CD4-positive, alpha-beta T cell treated with Interleukin-4 for 1 hour (primary cell): Measurements from ENCODE around the gene NELFA.

ENCODE experiments used
- DNase-seq, 2 donors: peaks; one replicate each; pipeline ENCODE4 v3.0.0-alpha.2; 2020 to 2022

Gene NELFA

DNA sequence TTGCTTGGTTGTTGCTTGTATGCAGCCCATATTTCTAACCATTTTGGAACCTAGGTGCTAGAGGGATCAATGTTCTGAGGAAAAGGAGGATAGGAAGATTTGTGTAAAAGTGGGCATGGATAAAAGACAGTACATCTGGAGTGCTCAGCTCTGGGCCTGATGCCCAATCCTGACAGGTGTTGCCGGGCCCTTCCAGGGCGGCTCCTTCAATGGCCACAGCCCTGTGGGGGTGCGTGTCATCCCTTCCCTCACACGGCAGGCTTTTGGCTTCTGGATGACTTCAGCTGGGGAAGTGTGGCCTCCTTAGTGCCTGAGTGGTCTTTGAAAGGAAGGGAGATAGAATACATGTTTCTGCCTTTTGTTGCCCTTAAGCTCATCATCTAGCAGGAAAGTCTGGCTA lies 47.2 kb downstream of the NELFA start:
- DNase-seq: no peak

DNA sequence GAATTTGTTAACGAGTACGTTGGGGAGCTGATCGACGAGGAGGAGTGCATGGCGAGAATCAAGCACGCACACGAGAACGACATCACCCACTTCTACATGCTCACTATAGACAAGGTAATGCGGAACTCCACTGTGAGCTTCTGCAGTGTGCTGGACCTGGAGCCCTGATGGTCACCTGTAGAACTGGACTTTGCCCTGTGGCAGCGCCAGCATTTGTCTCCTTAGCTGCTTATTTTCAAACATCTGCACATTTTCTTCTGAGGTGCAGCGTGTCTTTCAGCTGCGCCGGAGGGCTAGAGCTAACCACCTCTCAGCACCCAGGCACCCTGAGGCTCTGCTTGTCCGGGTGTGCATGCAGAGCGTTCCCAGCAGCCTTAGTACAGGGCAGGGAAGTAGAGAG lies 47.7 kb downstream of the NELFA start:
- no peak for DNase-seq

DNA sequence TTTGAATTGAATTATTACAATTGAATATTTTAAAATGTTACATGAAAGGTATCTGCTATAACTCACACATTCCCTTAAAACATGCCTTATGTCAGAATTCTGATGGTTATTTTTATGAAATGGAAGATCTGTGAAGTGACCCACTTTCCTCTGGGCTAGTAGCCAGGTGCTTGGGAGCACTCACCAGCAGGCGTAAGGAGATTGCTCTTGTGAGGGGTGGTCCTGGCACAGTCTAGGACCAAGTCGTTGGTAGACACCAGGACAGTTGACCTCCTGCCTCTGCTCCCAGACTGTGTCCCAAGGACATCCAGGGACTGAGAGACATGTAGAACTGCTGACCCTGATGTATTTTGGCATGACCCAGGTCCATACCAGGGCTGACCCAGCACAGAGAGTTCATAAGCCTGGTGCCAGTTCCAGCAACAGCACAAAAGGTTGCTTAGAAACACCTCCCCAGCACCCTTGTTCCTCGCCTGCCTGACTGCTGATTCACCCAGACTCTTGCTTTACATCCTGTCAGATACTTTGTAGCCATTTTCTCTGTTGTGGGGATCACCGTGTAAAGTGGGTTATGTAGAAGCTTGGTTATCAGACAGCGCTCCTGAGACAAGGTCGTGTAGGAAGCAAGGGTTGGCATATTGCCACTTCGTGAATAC lies 48.5 kb downstream of the NELFA start:
- DNase-seq: no peak

DNA sequence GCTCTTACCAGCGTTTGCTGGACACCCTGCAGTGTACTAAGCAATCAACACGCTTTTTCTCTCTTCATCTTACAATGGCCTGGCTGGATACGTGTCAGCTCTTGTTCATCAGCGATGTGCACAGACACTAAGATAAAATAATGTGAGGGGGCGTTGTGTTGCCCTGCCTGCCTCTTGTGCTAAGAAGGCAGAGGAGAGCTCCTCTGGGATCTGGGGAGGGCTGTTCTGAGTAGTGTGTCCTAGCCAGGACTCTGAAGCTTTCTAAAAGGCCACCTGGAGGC lies 49.7 kb downstream of the NELFA start:
- DNase-seq: no peak

DNA sequence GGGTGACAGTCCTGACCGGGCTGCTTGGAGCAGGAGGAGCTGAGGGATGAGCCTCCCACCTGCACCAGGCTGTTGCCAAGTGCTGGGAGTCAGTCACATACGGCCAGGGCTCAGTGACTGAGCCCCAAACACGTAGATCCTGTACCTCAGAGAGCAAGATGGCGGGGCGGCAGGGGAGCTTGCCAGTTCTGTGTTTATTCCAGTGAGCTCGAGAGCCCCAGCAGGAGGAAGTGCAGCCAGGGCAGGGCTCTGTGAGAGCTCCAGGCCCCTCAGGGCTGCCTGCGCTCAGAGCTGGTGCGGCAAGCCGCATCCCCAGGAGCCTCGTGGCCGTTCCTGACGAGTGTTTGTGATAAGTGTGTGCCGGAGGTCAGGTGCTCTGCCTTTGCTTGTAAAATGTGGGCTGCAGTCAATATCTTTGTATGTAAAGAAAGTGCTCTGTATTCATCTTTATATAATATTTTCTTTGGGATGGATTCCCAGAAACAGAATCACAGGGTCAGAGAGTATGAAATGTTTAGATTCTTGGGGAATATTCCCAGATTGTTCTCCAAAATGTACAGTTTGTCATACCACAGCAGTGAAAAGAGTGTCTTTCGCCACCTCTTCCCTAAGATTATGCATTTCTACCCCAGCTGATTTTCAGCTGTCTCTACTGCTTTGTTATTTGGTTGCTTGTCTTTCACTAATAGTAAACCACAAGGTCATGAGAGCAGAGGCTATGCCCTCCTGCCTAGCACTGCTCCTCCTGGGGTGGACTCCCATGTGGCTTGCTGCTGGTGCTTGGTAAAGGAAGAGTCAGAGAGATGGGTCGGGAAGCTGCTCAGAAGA lies 50.3 kb downstream of the NELFA start:
- no peak for DNase-seq

DNA sequence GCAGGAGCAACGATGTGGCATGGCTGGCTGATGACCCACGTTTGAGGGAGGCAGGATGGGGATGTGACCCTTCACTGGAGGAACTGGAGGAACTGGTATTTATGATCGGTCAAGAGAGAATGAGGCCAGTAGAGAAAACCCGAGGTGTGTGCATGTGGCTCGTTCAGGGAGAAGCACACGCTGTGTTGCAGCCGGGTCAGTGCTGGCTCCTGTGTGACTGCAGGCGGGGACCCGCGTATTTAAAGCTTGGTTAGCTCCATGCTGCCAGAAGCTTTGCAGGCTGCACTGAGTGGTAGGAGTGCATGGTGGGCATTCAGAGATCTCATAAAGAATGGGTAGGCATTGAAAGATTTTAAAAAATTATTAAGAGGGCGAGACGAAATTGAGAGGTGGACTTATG lies 52.1 kb downstream of the NELFA start:
- no peak for DNase-seq

DNA sequence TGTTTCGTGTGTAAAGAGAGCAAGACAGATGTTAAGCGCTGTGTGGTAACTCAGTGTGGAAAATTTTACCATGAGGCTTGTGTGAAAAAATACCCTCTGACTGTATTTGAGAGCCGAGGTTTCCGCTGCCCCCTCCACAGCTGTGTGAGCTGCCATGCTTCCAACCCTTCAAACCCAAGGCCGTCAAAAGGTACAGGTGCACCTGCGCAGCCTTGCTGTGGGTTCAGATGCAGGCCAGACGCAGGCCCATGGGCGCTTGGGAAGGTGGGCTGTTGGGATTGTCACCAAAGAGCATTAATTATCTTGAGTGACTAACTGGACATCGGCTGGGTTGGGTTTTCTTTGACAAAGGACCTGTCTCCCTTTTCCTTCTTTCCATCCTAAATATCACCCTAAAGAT lies 55.4 kb downstream of the NELFA start:
- no peak for DNase-seq

DNA sequence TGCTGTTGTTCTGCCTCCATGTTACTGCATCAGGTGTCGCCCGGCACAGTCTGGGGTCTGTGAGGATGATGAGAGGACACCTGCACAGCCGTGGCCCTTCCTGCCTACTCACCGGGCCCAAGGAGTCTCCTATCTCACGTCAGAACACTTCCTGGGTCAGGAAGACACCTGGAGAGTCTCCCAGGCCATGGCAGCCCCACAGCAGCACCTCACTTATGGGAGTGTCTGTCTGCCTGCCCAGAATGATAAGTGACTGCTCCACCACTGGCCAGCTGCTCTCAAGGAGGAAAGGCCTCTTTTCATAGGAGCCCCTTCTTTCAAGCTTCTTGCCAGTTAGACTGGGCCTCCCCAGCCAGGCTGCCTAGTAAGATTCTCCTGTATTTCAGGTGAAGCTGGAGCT lies 56.1 kb downstream of the NELFA start:
- no peak for DNase-seq

DNA sequence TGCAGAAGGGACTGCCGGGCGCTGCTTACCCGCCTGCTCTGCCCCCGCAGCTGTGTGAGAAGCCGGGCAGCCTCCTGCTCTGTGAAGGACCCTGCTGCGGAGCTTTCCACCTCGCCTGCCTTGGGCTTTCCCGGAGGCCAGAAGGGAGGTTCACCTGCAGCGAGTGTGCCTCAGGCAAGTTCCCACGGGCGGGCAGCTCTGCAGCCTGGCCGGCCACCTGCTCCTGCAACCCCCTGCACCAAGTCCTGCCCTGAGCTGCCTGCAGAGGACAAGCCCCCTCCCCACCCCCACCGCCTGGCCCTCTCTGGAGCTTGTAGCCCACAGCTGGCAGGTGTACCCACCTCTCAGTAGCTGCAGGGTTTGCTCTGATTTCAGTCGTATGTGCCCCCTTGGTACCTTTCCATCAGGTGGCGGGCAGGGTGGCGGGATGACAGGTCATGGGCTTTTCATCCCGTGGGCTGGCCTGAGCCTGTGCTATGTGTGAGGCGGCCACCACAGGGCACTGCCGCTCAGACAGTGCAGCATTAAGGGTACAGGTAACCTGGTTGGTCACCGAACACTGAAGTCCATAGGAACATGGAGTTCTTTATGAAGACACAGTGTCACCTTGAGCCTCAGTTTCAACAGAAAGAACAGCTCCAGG lies 56.6 kb downstream of the NELFA start:
- DNase-seq: no peak

DNA sequence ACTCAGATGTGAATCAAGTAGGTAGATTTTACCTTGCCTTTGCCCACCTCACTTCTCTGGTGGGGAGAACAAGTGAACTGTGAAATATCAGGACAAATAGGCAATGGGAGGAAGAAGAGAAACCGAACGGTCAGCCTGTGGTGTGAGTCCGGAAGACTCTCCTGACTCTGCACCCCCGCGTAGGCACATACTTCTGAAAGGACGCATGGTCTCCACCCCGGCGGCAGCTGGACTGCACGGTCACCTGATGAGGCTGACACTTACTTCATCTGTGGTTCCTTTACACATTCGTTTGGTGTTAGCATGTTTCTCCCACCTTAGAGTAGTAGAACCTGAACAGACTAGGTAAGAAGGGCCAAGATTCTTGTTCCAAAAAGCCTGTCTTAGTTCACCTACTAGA lies 58.4 kb downstream of the NELFA start:
- DNase-seq: no peak

DNA sequence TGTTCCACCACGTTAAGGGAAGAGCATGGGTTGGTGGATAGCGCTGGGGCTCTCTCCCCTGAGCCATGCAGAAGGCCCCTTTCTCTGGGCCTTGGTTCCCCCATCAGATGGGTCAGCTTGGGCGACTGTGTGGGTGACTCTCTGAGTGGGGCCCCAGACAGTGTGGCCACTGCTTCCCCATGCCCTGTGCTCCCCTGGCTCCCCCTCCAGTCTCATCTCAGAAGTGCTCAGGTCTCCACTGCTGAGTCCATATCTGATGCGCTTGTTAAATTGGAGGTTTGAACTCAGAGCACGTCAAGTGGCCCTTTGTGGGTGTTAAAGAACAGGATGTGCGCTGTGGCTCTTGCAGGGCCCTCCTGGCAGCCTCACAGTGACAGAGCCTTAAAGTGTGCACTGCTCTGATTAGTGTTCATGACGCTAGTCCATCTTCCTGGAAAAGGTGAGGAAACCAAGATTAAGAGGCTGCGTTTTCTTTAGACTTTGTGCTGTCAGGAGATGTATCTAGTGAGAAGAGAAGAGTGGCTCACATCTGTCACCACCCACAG lies 59.8 kb downstream of the NELFA start:
- DNase-seq: no peak

DNA sequence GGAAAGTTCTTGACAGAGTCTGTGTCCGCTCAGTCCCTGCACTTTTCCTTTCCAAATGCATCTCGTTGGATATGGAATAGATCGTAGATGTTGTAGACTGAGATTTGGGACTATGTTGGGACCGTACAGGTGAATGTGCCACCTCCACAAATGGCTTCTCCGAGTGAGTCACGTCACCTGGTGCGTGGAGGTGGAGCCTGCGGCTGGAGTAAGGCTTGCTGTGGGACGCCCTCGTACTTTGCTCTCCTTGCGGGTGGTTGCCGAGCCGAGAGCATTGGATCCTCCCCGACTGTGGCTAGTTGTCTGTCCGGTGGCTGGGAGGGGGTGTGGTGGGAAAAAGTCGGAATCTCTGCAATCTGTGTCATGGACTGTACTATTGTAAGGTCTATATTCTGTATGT lies 60.5 kb downstream of the NELFA start:
- DNase-seq: no peak

DNA sequence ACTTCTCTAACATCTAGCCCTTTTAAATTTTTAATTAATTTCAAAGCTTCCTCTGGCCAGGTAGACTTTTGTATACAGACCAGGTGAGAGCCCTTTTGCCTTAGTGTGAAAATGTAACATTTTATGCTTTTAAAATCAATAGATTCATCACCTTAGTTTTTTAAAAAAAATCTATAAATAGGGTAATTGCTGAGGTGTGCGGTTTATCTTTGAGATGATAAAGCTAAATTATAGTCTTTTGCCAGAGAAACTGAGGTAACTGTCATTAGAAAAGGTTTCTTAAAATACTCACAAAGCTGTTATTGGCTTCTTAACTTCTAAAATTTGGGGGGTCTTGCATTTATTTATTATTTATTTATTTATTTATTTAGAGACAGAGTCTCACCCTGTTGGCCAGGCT lies 62.9 kb downstream of the NELFA start:
- no peak for DNase-seq

DNA sequence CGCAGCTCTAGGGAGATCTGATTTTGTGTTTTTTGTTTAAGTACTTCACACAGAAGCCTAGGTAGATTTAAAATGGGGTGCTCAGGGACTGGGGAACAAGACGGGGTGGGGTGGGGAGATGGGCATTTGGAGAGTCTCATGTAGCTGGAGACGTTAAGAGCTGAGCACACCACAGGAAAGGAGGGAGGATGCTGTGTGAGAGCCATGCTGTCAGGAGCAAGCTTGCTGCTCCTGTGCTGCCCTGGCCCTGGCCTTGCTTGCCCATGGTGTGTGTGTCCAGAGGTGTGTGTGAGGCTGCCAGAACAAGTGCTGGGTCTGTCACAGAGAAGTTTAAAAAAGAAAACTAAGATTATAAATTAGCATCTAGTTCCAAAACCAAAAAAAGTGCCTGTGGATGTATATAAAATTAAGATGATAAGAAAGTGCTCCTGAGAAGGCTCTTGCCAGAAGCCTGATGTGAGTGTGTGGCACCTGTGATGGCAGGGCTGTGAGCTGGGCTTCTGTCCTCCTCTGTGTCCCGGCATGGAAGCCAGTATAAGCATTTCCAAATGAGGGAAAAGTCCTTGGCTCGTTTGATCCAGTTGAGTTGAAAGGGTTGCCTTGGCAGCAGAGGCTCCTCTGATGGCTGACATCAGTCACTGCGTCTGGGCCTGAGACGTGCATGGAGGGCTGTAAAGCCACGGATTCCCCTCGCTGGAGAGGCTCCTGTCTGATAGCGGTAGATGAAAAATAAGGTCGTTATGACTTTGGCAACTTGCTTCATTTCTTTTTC lies 63.5 kb downstream of the NELFA start:
- DNase-seq: no peak

DNA sequence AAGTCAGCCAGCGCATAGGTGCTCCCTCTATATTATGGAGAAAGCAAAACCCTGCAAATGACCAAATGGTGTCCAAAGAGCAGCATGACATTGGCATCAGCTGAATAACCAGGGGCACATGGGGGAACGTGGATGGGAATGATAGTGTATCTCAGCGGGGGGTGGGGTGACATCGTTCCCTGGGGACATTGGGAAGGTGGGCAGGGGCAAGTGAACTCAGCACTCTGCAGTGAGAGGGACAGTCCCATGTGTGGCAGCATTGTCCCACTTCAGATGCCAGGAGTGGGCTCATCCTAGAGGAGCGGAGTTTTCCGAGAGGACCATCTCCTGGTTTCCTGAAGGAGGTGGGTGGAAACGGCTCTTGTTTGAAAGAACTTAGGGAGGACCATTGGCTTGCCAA lies 64.8 kb downstream of the NELFA start:
- no peak for DNase-seq

DNA sequence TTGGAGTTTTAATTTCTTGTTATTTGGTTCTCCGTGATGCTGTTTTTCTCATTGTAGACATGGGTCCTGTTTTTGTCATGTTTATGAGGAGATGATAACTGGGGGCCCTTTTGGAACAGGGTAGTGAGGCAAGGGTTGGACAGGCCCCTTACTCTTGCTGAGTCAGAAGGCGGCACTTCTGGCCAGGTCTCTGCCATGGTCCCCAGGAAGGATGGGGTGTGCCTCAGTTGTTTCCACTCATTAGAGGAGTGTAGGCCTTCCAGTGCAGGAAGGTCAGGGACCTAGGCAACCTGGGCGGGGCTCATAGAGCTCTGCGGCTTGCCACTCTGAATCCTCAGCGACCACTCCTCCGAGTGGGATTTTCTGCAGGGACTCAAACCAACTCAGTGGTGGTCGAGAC lies 68.2 kb downstream of the NELFA start:
- no peak for DNase-seq

DNA sequence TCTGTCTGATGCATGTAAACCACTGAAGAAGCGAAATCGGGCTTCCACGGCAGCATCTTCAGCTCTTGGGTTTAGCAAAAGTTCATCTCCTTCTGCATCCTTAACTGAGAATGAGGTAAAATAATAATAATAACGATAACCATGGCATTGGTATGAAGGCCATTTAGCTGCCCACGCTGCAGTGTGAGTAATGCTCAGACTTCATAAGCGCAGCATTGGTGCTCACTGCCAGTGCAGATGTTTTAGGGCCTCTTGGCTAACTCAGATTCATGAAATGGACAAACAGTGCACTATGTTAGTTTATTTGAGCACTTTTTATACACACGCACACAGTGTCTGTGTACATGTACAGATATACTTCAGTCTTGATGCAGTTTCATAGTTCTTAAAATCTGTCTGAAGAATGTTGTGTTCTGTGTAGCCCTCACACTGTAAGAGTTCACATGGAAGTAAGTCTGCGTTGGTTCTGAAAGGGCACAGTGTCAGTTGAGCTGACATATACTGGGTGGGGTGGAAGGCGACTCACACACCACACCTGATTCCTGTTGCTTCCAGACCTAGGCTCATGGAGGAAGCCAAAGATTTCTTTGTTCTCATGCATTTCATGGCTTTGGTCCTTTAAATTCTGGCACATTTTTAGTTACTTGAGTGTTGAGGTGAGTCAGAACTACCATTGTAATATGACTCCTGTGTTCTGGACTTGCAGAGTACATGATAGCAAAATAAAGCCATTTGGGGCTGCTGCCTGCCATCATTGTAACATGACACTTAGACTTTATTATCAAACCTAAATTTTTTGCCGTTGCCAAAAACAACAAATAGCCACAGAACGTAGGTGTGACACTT lies 68.9 kb downstream of the NELFA start:
- no peak for DNase-seq

DNA sequence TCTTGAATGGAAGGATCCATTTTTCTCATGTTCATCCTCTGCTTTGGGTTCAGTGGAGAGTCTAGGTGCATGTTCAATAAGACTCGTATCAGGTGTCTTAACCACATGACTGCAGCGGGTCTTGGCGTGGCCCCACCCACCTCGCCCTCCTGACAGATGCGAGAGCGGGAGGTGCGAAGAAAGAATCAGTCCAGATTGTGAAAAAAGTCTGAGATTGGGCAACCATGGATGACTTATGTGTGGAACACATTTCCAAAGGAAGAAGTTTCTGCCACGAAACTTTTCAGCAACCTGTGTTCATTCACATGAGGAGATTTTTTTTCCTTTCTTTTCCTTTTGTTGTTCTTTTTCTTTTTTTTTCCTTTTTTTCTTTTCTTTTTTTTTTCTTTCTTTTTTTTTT lies 70.7 kb downstream of the NELFA start:
- DNase-seq: no peak

DNA sequence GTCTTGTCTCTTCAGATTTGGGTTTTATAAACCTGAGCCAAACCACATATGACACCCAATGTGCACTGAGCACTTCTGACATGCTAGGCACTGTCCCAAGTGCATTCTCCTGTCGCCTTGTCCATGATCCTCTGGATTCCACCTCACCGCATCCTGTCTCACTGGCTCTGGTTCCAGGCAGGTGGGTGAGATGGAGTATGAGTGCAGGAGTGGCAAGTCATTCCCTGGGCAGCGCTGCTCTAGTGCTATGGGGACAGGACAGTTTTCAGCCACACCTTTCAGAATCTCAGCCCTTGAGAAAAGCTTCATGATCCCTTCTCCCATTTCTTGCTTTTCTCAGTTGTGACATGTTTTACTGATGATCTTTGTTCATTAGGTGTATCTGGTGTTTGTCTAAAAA lies 71.2 kb downstream of the NELFA start:
- no peak for DNase-seq

DNA sequence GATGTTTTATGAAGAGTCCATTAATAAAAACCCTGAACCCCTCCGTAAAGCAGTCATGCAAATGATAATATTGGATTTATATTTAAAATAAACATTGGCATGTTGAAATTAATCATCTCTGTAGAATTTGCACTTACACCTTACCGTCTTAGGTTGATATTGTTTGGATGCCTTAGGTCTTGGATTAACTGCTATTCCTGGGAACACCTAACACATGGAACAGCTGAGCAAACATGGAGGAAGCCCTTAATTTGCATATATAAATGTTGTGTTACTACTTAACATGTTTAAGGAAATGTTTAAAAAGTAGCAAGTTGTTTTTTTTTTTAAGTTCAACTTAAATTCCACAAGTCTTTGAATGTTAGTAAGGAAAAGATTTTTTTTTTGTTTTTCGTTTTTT lies 75.1 kb downstream of the NELFA start:
- no peak for DNase-seq

DNA sequence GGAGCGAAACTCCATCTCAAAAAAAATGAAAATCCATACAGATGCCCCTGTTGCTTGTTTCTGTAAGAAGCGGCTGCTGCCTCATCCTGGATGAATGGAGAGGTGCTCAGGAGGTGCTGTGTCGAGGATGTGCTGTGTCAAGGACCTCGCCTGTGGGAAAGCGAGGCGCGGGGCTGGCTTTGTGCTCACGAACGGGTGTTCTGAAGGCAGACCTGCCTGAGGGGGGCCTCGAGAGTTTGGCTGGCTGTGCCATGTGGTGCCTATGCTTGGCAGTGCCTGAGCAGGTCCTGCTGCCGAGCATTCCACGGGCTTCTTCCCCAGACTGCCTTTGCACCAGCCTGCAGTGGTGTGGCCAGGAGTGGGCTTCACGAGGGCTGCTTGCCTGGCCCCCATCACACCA lies 76.0 kb downstream of the NELFA start:
- DNase-seq: no peak
